ENCODE measurements around the gene C12orf43. TPM values are rescaled to one million over a fixed set of nuclear protein-coding genes. Genes with fewer than 3 reads are reported as not detected.

Gene C12orf43
- total RNA-seq, 2 donors from 2014 or later = 6.7 to 11.5 TPM

DNA sequence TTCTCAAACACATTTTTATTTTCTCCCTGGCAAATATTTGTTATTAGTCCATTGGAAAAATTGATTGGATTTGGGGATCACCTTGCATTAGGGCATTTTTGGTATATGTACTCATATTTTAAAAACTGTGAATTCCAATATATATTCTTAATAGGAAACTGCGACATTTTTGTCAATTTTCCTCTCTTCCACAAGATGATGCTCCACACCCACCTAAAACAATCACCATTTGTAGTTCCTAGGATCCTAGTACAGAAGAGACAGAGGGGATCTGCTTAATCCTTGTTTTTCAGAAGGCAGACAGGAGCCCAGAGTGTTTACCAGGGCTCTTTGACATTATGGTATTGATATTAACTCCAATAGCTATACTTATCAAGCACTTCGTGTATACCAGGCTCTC lies 45.5 kb upstream of the C12orf43 start:
- H3K36me3 ChIP-seq (replicated peaks in 1 of 2; ENCODE audit: insufficient read depth in 1 of 2, low read depth in 2 of 2) = no peaks in the 10 kb centered on the region
- H3K4me3 ChIP-seq = no peak overlapping the region
- 30 to 40% methylated on average over 2 of the region's 2 CpGs for WGBS, 2 donors
- no peak overlapping the region for H3K27ac ChIP-seq
- intact Hi-C loops (cut with DNase I) = no loop called here
- H3K27me3 ChIP-seq = no peaks in the 10 kb centered on the region
- no peak for ATAC-seq
- no peaks in the 10 kb centered on the region for H3K9me3 ChIP-seq
- TF ChIP-seq, protein P1, sequence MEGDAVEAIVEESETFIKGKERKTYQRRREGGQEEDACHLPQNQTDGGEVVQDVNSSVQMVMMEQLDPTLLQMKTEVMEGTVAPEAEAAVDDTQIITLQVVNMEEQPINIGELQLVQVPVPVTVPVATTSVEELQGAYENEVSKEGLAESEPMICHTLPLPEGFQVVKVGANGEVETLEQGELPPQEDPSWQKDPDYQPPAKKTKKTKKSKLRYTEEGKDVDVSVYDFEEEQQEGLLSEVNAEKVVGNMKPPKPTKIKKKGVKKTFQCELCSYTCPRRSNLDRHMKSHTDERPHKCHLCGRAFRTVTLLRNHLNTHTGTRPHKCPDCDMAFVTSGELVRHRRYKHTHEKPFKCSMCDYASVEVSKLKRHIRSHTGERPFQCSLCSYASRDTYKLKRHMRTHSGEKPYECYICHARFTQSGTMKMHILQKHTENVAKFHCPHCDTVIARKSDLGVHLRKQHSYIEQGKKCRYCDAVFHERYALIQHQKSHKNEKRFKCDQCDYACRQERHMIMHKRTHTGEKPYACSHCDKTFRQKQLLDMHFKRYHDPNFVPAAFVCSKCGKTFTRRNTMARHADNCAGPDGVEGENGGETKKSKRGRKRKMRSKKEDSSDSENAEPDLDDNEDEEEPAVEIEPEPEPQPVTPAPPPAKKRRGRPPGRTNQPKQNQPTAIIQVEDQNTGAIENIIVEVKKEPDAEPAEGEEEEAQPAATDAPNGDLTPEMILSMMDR (IDR thresholded peaks at IDR 0.05) = peak in 3 of 7 experiments; percentile 4 to 28 (median 18)
- no peak for TF ChIP-seq POLR2A (IDR thresholded peaks at IDR 0.05)
- no peak for DNase-seq
- peaks cover 7% of the 10 kb centered on the region for H3K4me1 ChIP-seq

DNA sequence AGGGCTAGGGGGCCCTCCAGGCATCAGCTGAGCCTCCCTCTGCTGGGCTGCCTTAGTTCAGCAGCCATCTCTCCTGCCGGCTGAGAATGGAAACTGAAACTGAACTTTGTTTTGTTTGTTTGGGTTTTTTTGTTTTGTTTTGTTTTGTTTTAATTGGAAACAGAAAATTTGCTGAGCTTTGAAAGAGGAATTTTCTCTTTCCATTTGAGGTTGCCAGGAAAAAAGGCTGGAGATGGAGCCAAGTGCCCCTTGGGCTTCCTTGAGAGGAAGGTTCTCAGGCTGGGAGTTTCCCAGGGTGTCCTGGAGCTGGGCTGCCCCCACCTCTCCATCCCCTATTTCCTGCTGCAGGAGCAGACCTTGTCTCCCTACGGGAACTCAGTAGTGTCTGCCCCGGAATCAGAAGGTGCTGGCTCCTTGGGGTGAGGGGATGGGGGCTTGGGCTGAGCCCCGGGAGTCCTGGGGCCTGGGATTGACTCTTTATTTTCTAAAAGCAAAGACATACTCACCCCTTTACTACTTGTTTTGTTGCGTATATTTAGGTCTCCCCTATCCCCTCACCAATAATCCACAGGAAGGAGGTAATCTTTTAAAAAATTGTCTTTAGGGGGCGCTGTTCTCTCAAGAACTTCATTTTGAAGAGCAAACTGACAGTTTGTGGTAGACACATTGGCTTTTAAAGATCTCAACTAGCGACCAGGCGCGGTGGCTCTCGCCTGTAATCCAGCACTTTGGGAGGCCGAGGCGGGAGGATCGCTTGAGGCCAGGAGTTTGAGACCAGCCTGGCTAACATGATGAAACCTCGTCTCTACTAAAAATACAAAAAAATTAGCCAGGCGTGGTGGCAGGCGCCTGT lies 44.1 kb upstream of the C12orf43 start:
- ATAC-seq = peak; percentile 68
- Histone ChIP-seq H3K36me3 (replicated peaks in 1 of 2; ENCODE audit: insufficient read depth in 1 of 2, low read depth in 2 of 2) (no peaks in the 10 kb centered on the region), H3K27me3 (no peaks in the 10 kb centered on the region), H3K4me3 (no peak overlapping the region), H3K9me3 (no peaks in the 10 kb centered on the region), H3K4me1 (peaks cover 7% of the 10 kb centered on the region), H3K27ac (peak overlapping the region in 2 of 4 donors; percentile 21 to 71)
- DNase-seq = peak in 3 of 4 donors; percentile 15 to 27 (median 17)
- 32% methylated on average over 16 of the region's 16 CpGs for WGBS, 2 donors
- intact Hi-C loops (cut with DNase I) = no loop called here
- no peak for TF ChIP-seq POLR2A (IDR thresholded peaks at IDR 0.05)
- TF ChIP-seq, protein P1 (IDR thresholded peaks at IDR 0.05) = peak; percentile 26 to 56 (median 48)

DNA sequence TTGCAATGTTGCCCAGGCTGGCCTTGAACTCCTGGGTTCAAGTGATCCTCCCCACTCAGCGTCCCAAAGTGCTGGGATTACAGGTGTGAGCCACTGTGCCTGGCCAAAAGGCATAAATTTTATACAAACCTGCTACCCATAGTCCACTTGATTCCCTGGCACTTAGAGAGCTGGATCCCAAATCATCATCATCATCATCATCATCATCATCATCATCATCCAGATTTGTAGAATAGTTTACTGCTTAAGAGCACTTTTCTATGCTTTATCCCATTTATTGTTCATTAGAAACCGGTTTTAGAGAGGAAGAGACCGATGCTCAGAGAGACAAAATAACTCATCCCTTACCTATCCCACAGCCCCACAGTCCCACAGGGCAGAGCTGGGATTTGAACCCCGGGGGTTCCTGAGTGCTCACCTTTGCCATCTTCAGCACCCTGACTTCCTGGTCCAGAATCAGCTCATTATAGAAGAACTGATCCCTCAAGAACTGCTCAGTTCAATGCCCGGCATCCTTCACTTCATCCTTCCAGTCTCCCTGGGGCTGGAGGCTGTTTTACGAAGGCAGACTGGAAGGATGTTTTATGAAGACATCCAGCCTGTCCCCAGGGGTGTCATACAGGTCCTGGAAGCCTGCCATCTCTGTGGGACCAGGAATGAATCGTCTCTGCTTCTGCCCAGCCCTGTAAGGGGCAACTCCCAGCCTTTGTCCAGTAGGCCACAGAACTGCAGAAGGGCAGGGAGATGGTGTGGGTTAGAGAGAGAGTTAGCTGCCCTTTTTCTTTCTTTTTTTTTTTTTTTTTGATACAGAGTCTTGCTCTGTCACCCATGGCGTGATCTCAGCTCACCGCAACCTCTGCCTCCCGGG lies 43.0 kb upstream of the C12orf43 start:
- no peak for DNase-seq

DNA sequence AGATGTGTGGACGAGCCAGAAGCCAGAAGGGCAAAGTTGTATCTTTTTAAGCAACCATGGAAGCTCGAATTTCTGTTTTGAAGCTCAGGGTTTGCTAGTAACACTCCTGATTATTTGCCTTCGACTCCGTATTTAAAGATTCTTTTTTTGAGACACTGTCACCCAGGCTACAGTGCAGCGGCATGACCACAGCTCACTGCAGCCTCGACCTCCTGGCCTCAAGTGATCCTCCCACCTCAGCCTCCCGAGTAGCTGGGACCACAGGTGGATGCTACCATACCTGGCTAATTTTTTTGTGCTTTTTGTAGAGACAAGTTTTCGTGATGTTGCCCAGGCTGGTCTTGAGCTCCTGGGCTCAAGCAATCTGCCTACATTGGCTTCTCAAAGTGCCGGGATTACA lies 41.5 kb upstream of the C12orf43 start:
- ATAC-seq (no peak), DNase-seq (no peak)
- peaks cover 7% of the 10 kb centered on the region for H3K4me1 ChIP-seq
- H3K27ac ChIP-seq = no peak overlapping the region
- H3K4me3 ChIP-seq = no peak overlapping the region
- intact Hi-C loops (cut with DNase I) = no loop called here
- no peaks in the 10 kb centered on the region for H3K27me3 ChIP-seq
- WGBS, 2 donors = 58 to 59% methylated on average over 9 of the region's 9 CpGs
- H3K36me3 ChIP-seq (replicated peaks in 1 of 2; ENCODE audit: insufficient read depth in 1 of 2, low read depth in 2 of 2) = no peaks in the 10 kb centered on the region
- no peak for TF ChIP-seq POLR2A (IDR thresholded peaks at IDR 0.05)
- TF ChIP-seq, protein P1 (IDR thresholded peaks at IDR 0.05) = no peak
- H3K9me3 ChIP-seq = no peaks in the 10 kb centered on the region

More for the DNA sequence above, 43.0 kb upstream of the C12orf43 start:
- no peak overlapping the region for H3K4me3 ChIP-seq
- 76 to 78% methylated on average over 10 of the region's 10 CpGs for WGBS, 2 donors
- H3K4me1 ChIP-seq = peaks cover 7% of the 10 kb centered on the region
- no peaks in the 10 kb centered on the region for H3K9me3 ChIP-seq
- H3K36me3 ChIP-seq (replicated peaks in 1 of 2; ENCODE audit: insufficient read depth in 1 of 2, low read depth in 2 of 2) = no peaks in the 10 kb centered on the region
- no peak for ATAC-seq
- intact Hi-C loops (cut with DNase I) = no loop called here
- TF ChIP-seq POLR2A (IDR thresholded peaks at IDR 0.05) = no peak
- TF ChIP-seq, protein P1 (IDR thresholded peaks at IDR 0.05) = no peak
- H3K27ac ChIP-seq = no peak overlapping the region
- H3K27me3 ChIP-seq = no peaks in the 10 kb centered on the region
